DND-41 (cell line): Measurements from ENCODE around the gene DCANP1.

Experiments
- ATAC-seq: fragments of 200-7000 bp; cut with Tn5 transposase; 3 replicates; pipeline ENCODE4 v1.9.1; 2021; ENCODE audit warnings: low read depth; ENCODE audit not compliant: insufficient read depth
- DNase-seq: peaks from one replicate; pipeline ENCODE4 v3.0.0-alpha.2; 2020
- H2AFZ ChIP-seq: 2 replicates; pipeline ENCODE4 v1.6.0; 2012; ENCODE audit warnings: low read depth, low read length
- H3K27ac ChIP-seq: 2 replicates; pipeline ENCODE4 v1.5.1; 2012; ENCODE audit warnings: low read length, inconsistent platforms
- H3K27me3 ChIP-seq: fragments of 200-600 bp; sonication (generic); 2 replicates; pipeline ENCODE4 v1.6.0; 2012; ENCODE audit warnings: low read length, mild to moderate bottlenecking, inconsistent platforms; ENCODE audit not compliant: insufficient read depth, poor library complexity
- H3K36me3 ChIP-seq: 2 replicates; pipeline ENCODE4 v1.5.1; 2012; ENCODE audit warnings: low read length, inconsistent platforms; ENCODE audit not compliant: insufficient read depth
- H3K4me1 ChIP-seq: 2 replicates; pipeline ENCODE4 v1.5.1; 2012; ENCODE audit warnings: mild to moderate bottlenecking, low read length; ENCODE audit not compliant: insufficient read depth
- H3K4me2 ChIP-seq: 2 replicates; pipeline ENCODE4 v1.6.0; 2012; ENCODE audit warnings: mild to moderate bottlenecking, moderate library complexity, low read length, inconsistent platforms; ENCODE audit not compliant: insufficient read depth
- H3K4me3 ChIP-seq, 2 experiments: fragments of 200-600 bp in 1 of 2; shearing (Covaris generic) in 1 of 2; 2 replicates each; pipeline ENCODE4 v1.5.1; 2012 to 2016; ENCODE audit warnings: inconsistent platforms in 2 of 2, low read length in 2 of 2, mild to moderate bottlenecking in 2 of 2, low read depth in 1 of 2, moderate library complexity in 1 of 2
- H3K79me2 ChIP-seq: 2 replicates; pipeline ENCODE4 v1.6.0; 2012; ENCODE audit warnings: low read length, inconsistent platforms; ENCODE audit not compliant: insufficient read depth
- H3K9ac ChIP-seq: 2 replicates; pipeline ENCODE4 v1.6.0; 2012; ENCODE audit warnings: low read depth, mild to moderate bottlenecking, inconsistent platforms, low read length, moderate library complexity
- H3K9me3 ChIP-seq: 2 replicates; pipeline ENCODE4 v1.5.1; 2012; ENCODE audit warnings: low read length, moderate library complexity, mild to moderate bottlenecking, inconsistent platforms; ENCODE audit not compliant: insufficient read depth, severe bottlenecking
- H4K20me1 ChIP-seq: 2 replicates; pipeline ENCODE4 v1.6.0; 2012; ENCODE audit warnings: low read length; ENCODE audit not compliant: insufficient read depth
- CTCF ChIP-seq: IDR thresholded peaks from 2 replicates; pipeline ENCODE4 v1.5.1; 2012; ENCODE audit warnings: borderline replicate concordance, low read length, moderate library complexity, mild to moderate bottlenecking; ENCODE audit not compliant: poor library complexity, severe bottlenecking; ENCODE audit errors: extremely low read depth
- EZH2 ChIP-seq: IDR thresholded peaks from 3 replicates; pipeline ENCODE4 v1.6.1; 2012; ENCODE audit warnings: borderline replicate concordance, low read depth, mild to moderate bottlenecking, moderate library complexity, low read length, inconsistent platforms; ENCODE audit not compliant: severe bottlenecking

The DCANP1 gene

GRCh38 chr5:135467871-135468485, 20.8 kb upstream of the DCANP1 start:
- 0 out of 2 replicates have a peak, but pooled peaks cover 2% of the 10 kb centered on the region for H3K4me1 ChIP-seq
- no peak overlapping the region for H3K4me2 ChIP-seq
- H3K27me3 ChIP-seq = peaks cover 42% of the 10 kb centered on the region
- no peaks in the 10 kb centered on the region for H4K20me1 ChIP-seq
- no peak overlapping the region for H3K4me3 ChIP-seq
- no peak overlapping the region for H2AFZ ChIP-seq
- H3K9ac ChIP-seq = no peak overlapping the region
- no peak for TF ChIP-seq CTCF
- TF ChIP-seq EZH2 = no peak
- H3K9me3 ChIP-seq = no peaks in the 10 kb centered on the region
- DNase-seq (no peak), ATAC-seq (no peak)
- H3K36me3 ChIP-seq = no peaks in the 10 kb centered on the region
- no peak overlapping the region for H3K27ac ChIP-seq
- no peaks in the 10 kb centered on the region for H3K79me2 ChIP-seq

DNA sequence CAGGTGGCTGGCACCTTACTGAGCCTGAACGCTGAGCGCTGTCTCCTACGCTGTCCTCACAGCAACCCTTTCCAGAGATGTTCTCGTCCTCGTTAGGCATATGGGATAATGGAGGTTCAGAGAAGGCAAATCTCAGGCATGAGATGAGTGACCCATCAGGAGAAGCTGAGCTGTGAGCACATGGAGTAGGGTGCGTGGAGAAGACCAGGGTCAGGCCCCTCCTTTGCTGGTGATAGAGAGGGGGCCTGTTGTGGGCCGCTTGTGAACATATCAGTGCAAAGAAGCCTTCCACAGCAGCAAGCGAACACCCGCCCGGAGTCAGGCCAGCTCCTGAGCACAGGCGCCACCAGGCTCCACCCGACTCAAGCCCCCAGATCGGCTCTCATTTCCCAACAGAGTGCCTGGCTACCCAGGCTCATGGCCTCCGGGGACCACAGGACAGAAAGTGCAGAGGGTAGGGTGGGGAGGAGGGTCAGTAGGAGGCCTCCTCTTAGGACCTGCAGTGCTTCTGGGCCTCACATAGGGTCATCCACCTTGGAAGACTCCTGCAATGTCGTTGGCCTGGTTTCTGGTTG, 20.0 kb upstream of the DCANP1 start:
- Histone ChIP-seq H3K36me3 (no peaks in the 10 kb centered on the region), H3K4me1 (0 out of 2 replicates have a peak, but pooled peaks cover 5% of the 10 kb centered on the region), H3K4me3 (no peak overlapping the region), H2AFZ (no peak overlapping the region), H3K9me3 (no peaks in the 10 kb centered on the region), H3K27me3 (peaks cover 38% of the 10 kb centered on the region), H3K27ac (no peak overlapping the region), H3K79me2 (no peaks in the 10 kb centered on the region), H4K20me1 (no peaks in the 10 kb centered on the region), H3K4me2 (no peak overlapping the region), H3K9ac (no peak overlapping the region)
- TF ChIP-seq CTCF = no peak
- TF ChIP-seq EZH2 = no peak
- ATAC-seq (no peak), DNase-seq (no peak)

DNA sequence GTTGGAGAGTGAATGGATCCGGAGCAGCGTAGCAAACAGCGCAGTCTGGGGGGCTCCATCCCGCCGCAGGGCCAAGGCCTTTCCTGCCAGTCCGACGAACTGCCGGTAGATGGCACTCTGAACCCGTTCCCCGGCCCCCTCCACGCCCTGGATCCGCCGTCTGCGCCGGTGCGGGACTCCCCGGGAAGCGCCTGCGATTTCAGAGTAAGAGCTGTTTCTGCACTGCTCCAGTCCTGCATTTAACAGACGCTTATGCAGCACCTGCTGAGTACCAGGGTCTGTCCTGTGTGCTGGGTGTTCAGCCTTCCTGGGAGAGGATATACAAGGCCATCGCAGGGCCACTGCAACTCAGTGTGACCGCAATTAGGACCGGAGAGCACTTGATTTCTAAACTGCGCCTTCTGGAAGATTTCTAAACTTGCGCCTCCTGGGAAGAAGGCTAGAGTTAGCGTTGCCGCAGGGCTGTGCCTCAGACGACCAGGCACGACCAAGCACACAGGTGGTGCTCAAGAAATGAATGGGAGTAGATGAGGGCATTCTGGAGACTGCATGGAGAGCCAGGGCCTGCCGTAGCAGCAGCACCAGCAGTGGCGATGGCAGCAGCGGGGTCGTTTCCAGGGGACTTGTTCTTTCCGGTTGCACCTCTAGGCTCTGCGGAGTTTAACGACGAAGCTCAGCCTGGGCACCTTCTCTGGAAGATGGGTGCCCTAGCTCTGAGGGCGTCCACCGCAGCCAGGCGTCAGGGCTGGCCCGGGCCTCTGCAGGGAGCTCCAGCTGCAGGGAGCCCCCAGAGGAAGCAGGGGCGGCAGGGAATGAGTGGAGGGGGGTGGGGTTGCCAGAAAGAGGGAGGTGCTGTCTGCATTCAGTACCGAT, 19.3 kb upstream of the DCANP1 start:
- Histone ChIP-seq H3K36me3 (no peaks in the 10 kb centered on the region), H2AFZ (peak overlapping the region; percentile 57; the same call in 1 of the 2 replicates), H3K4me1 (0 out of 2 replicates have a peak, but pooled peaks cover 5% of the 10 kb centered on the region), H3K79me2 (no peaks in the 10 kb centered on the region), H3K4me3 (no peak overlapping the region), H4K20me1 (no peaks in the 10 kb centered on the region), H3K27me3 (peaks cover 37% of the 10 kb centered on the region), H3K27ac (no peak overlapping the region), H3K9me3 (no peaks in the 10 kb centered on the region), H3K9ac (no peak overlapping the region), H3K4me2 (peak overlapping the region; percentile 21; the same call in 1 of the 2 replicates)
- DNase-seq (peak; percentile 73), ATAC-seq (peak; percentile 80)
- TF ChIP-seq EZH2 = peak; percentile 25
- peak; percentile 81 for TF ChIP-seq CTCF
